Activated naive CD4-positive, alpha-beta T cell treated with anti-CD3 and anti-CD28 coated beads, Interleukin-2, amount 10 ng/mL, durations not matched to agents 7 days and 5 days (primary cell): Measurements from ENCODE around the gene FOXB1.

Source experiments
- CTCF ChIA-PET: fragments of 350-600 bp; sonication (Branson Sonifier 250); formaldehyde crosslinking; loops from one replicate; lab custom pipeline; 2021; ENCODE audit warnings: antibody characterized with exemption; lab: Charles Lee
- DNase-seq: peaks from one replicate; pipeline ENCODE4 v3.0.0-alpha.2; 2020
- H3K27ac Mint-ChIP-seq: one replicate; pipeline ENCODE4 v1.8.0; 2021; ENCODE audit warnings: mild to moderate bottlenecking, moderate library complexity, mixed read lengths
- H3K27me3 Mint-ChIP-seq: one replicate; pipeline ENCODE4 v1.8.0; 2021; ENCODE audit warnings: mild to moderate bottlenecking, mixed read lengths
- H3K36me3 Mint-ChIP-seq: one replicate; pipeline ENCODE4 v1.8.0; 2021; ENCODE audit warnings: mixed read lengths
- H3K4me1 Mint-ChIP-seq: one replicate; pipeline ENCODE4 v1.8.0; 2021; ENCODE audit warnings: mixed read lengths
- H3K4me3 Mint-ChIP-seq: one replicate; pipeline ENCODE4 v1.8.0; 2021; ENCODE audit warnings: mild to moderate bottlenecking, moderate library complexity, mixed read lengths
- H3K9me3 Mint-ChIP-seq: one replicate; pipeline ENCODE4 v1.8.0; 2021; ENCODE audit warnings: mixed read lengths

FOXB1 gene

GRCh38 chr15:60001610-60002527 lies 2.2 kb upstream of the FOXB1 start:
- Mint-ChIP-seq H3K4me1 (peaks cover 87% of the 10 kb centered on the region), H3K36me3 (peaks cover 36% of the 10 kb centered on the region), H3K9me3 (peaks cover 4% of the 10 kb centered on the region), H3K4me3 (peak overlapping the region; percentile 29), H3K27ac (peak overlapping the region; percentile 72), H3K27me3 (peaks cover 100% of the 10 kb centered on the region)
- peak; percentile 19 for DNase-seq
- CTCF ChIA-PET = no interaction called here

GRCh38 chr15:60002528-60003218 lies 1.4 kb upstream of the FOXB1 start:
- CTCF ChIA-PET = interaction anchor here (2.4 kb wide), 1 partner anchor 8 kb away, joined by 10 read pairs; no protein-coding TSS in a partner anchor
- no peak for DNase-seq
- Mint-ChIP-seq H3K27ac (peak overlapping the region; percentile 72), H3K36me3 (peaks cover 36% of the 10 kb centered on the region), H3K9me3 (peaks cover 4% of the 10 kb centered on the region), H3K4me3 (peak overlapping the region; percentile 49), H3K4me1 (peaks cover 83% of the 10 kb centered on the region), H3K27me3 (peaks cover 94% of the 10 kb centered on the region)

- DNase-seq = peak; percentile 37
- H3K9me3 Mint-ChIP-seq = peaks cover 4% of the 10 kb centered on the region
- peaks cover 36% of the 10 kb centered on the region for H3K36me3 Mint-ChIP-seq
- CTCF ChIA-PET = interaction anchor here (0.9 to 2.4 kb wide), 7 partner anchors 8 to 262 kb away, joined by 3 to 19 read pairs (median 6); no protein-coding TSS in a partner anchor
- H3K27ac Mint-ChIP-seq = peak overlapping the region; percentile 72
- peaks cover 80% of the 10 kb centered on the region for H3K4me1 Mint-ChIP-seq
- H3K27me3 Mint-ChIP-seq = peaks cover 94% of the 10 kb centered on the region
- peak overlapping the region; percentile 94 for H3K4me3 Mint-ChIP-seq
Measured at GRCh38 chr15:60003243-60004008, 685 bp upstream of the FOXB1 start.

GRCh38 chr15:60004846-60005351 lies 788 bp downstream of the FOXB1 start:
- Mint-ChIP-seq H3K9me3 (peaks cover 4% of the 10 kb centered on the region), H3K36me3 (peaks cover 31% of the 10 kb centered on the region), H3K4me1 (peaks cover 72% of the 10 kb centered on the region), H3K27me3 (peaks cover 94% of the 10 kb centered on the region), H3K4me3 (peak overlapping the region; percentile 94), H3K27ac (peak overlapping the region; percentile 94)
- CTCF ChIA-PET = interaction anchor here (0.8 to 2.4 kb wide), 8 partner anchors 10 to 313 kb away, joined by 3 to 19 read pairs (median 4); no protein-coding TSS in a partner anchor
- DNase-seq = no peak

GRCh38 chr15:60005352-60006202 lies 1.5 kb downstream of the FOXB1 start:
- peak; percentile 43 for DNase-seq
- Mint-ChIP-seq H3K4me3 (peak overlapping the region; percentile 94), H3K27me3 (peaks cover 94% of the 10 kb centered on the region), H3K9me3 (peaks cover 4% of the 10 kb centered on the region), H3K4me1 (peaks cover 70% of the 10 kb centered on the region), H3K27ac (peak overlapping the region; percentile 94), H3K36me3 (peaks cover 26% of the 10 kb centered on the region)
- CTCF ChIA-PET = interaction anchor here (1.0 to 2.4 kb wide), 3 partner anchors 11 to 314 kb away, joined by 3 to 19 read pairs (median 10); no protein-coding TSS in a partner anchor

- Mint-ChIP-seq H3K4me3 (peak overlapping the region; percentile 94), H3K4me1 (peaks cover 65% of the 10 kb centered on the region), H3K36me3 (peaks cover 23% of the 10 kb centered on the region), H3K9me3 (peaks cover 2% of the 10 kb centered on the region), H3K27me3 (peaks cover 94% of the 10 kb centered on the region), H3K27ac (peak overlapping the region; percentile 94)
- peak; percentile 90 for DNase-seq
- CTCF ChIA-PET = interaction anchor here (0.7 to 1.2 kb wide), 4 partner anchors 11 to 1862 kb away, joined by 3 to 5 read pairs (median 3); no protein-coding TSS in a partner anchor
Measured at GRCh38 chr15:60006203-60006862, 2.2 kb downstream of the FOXB1 start.

- CTCF ChIA-PET = interaction anchor here (0.6 to 1.2 kb wide), 5 partner anchors 10 to 1862 kb away, joined by 3 to 5 read pairs (median 3); no protein-coding TSS in a partner anchor
- peaks cover 94% of the 10 kb centered on the region for H3K27me3 Mint-ChIP-seq
- H3K4me3 Mint-ChIP-seq = peak overlapping the region; percentile 94
- H3K4me1 Mint-ChIP-seq = peaks cover 60% of the 10 kb centered on the region
- peaks cover 1% of the 10 kb centered on the region for H3K9me3 Mint-ChIP-seq
- DNase-seq = no peak
- peak overlapping the region; percentile 94 for H3K27ac Mint-ChIP-seq
- H3K36me3 Mint-ChIP-seq = peaks cover 22% of the 10 kb centered on the region
Measured at GRCh38 chr15:60006873-60007272, 2.8 kb downstream of the FOXB1 start.

- Mint-ChIP-seq H3K9me3 (no peaks in the 10 kb centered on the region), H3K27ac (no peak overlapping the region), H3K4me1 (peaks cover 41% of the 10 kb centered on the region), H3K4me3 (no peak overlapping the region), H3K27me3 (peaks cover 85% of the 10 kb centered on the region), H3K36me3 (peaks cover 12% of the 10 kb centered on the region)
- CTCF ChIA-PET = interaction anchor here (1.0 kb wide), 1 partner anchor 92 kb away, joined by 4 read pairs; no protein-coding TSS in a partner anchor
- DNase-seq = no peak
Measured at GRCh38 chr15:60009124-60009960, 5.2 kb downstream of the FOXB1 start.

GRCh38 chr15:60009980-60010732 lies 6.0 kb downstream of the FOXB1 start:
- CTCF ChIA-PET = interaction anchor here (1.0 kb wide), 1 partner anchor 93 kb away, joined by 4 read pairs; no protein-coding TSS in a partner anchor
- Mint-ChIP-seq H3K4me3 (no peak overlapping the region), H3K4me1 (peaks cover 33% of the 10 kb centered on the region), H3K27ac (no peak overlapping the region), H3K27me3 (peaks cover 83% of the 10 kb centered on the region), H3K9me3 (no peaks in the 10 kb centered on the region), H3K36me3 (peaks cover 12% of the 10 kb centered on the region)
- DNase-seq = no peak

GRCh38 chr15:60010858-60011257 lies 6.7 kb downstream of the FOXB1 start:
- Mint-ChIP-seq H3K27ac (no peak overlapping the region), H3K4me3 (no peak overlapping the region), H3K27me3 (peaks cover 82% of the 10 kb centered on the region), H3K9me3 (no peaks in the 10 kb centered on the region), H3K4me1 (peaks cover 26% of the 10 kb centered on the region), H3K36me3 (peaks cover 7% of the 10 kb centered on the region)
- no peak for DNase-seq
- CTCF ChIA-PET = no interaction called here

GRCh38 chr15:60012695-60013094 lies 8.6 kb downstream of the FOXB1 start:
- Mint-ChIP-seq H3K27me3 (peaks cover 71% of the 10 kb centered on the region), H3K4me1 (peaks cover 18% of the 10 kb centered on the region), H3K9me3 (peaks cover 6% of the 10 kb centered on the region), H3K27ac (no peak overlapping the region), H3K36me3 (peaks cover 3% of the 10 kb centered on the region), H3K4me3 (no peak overlapping the region)
- no peak for DNase-seq
- CTCF ChIA-PET = no interaction called here
